Esophagus muscularis mucosa (tissue), 4 donors: ENCODE results near the gene FGF6.

Source experiments
- CTCF ChIP-seq, 3 experiments: fragments of 200-600 bp in 2 of 3; fragments of 450-650 bp in 1 of 3; sonication (generic) in 2 of 3; IDR thresholded peaks; one replicate each; pipeline ENCODE4 v1.5.1; 2017 to 2019; ENCODE audit warnings: antibody characterized with exemption in 3 of 3, mild to moderate bottlenecking in 2 of 3, moderate library complexity in 1 of 3
- EP300 ChIP-seq: sonication (generic); formaldehyde crosslinking; IDR thresholded peaks from one replicate; pipeline ENCODE4 v1.6.1; 2017; ENCODE audit warnings: antibody characterized with exemption
- POLR2A ChIP-seq: fragments of 450-650 bp; IDR thresholded peaks from one replicate; pipeline ENCODE4 v1.6.1; 2017; ENCODE audit warnings: antibody characterized with exemption, moderate library complexity, mild to moderate bottlenecking, low read depth

GRCh38 chr12:4433745-4434058 lies 11.9 kb downstream of the FGF6 start:
- TF ChIP-seq POLR2A (no peak), CTCF (IDR thresholded peaks at IDR 0.05) (no peak), EP300 (no peak)
